ENCODE data around the gene PLCB3.

DNA sequence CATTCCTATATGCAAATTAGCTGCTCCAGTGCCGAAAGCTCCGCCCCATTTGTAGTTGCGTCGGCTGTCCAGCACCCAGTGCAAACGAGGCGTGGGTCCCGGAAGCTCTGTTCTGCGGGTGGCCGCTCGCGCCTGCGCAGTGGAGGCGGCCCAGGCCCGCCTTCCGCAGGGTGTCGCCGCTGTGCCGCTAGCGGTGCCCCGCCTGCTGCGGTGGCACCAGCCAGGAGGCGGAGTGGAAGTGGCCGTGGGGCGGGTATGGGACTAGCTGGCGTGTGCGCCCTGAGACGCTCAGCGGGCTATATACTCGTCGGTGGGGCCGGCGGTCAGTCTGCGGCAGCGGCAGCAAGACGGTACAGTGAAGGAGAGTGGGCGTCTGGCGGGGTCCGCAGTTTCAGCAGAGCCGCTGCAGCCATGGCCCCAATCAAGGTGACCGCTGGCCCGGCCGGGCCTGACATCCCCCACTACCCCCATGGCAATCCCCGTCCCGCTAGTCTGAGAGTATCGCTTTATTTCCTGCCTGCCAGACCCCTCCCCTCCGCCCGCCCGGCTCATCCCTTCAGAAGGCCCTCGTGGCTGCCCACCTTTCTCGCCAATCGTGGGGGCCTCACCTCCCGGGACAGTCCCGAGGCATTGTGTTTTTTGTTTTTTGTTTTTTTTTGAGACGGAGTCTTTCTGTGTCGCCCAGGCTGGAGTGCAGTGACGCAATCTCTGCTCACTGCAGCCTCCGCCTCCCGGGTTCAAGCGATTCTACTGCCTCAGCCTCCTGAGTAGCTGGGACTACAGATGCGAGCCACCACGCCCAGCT is 66.8 kb downstream of the PLCB3 start, which contains the start of gene PRDX5:
- no peak for TF ChIP-seq KDM1A (CRISPR knock-in tag; IDR thresholded peaks at IDR 0.05)
- peak; percentile 74; the same call in 1 of the 2 replicates for TF ChIP-seq KDM3A (CRISPR knock-in tag; IDR thresholded peaks at IDR 0.05; ENCODE audit: low read depth)
- TF ChIP-seq TFE3 (CRISPR knock-in tag; IDR thresholded peaks at IDR 0.05): no peak
- no peak; the same call in 1 of the 2 replicates for TF ChIP-seq ZBTB7A (CRISPR knock-in tag; IDR thresholded peaks at IDR 0.05)
- 0 out of 2 replicates have a peak, but pooled peaks have one; percentile 35 for TF ChIP-seq ZNF710 (CRISPR knock-in tag; IDR thresholded peaks at IDR 0.05; ENCODE audit: borderline replicate concordance)
- peak; percentile 49 for TF ChIP-seq ZNF331 (CRISPR knock-in tag; IDR thresholded peaks at IDR 0.05)
- no peak for TF ChIP-seq TBL1XR1 (IDR thresholded peaks at IDR 0.05; ENCODE audit: borderline replicate concordance, low read length, partially characterized antibody)
